ENCODE results near the gene LIMK2.

LIMK2 gene

GRCh38 chr22:31271485-31271884 is 59.4 kb downstream of the LIMK2 start:
- DNase-seq (ENCODE audit: low spot score), result no peak

- DNase-seq (ENCODE audit: low spot score), result peak; percentile 52
Observed at GRCh38 chr22:31272522-31273446, 60.7 kb downstream of the LIMK2 start.

- DNase-seq (ENCODE audit: low spot score), result no peak
Observed at GRCh38 chr22:31274017-31274416, 61.9 kb downstream of the LIMK2 start.

GRCh38 chr22:31275018-31275417 is 62.9 kb downstream of the LIMK2 start:
- no peak for DNase-seq (ENCODE audit: low spot score)

- no peak for DNase-seq (ENCODE audit: low spot score)
Observed at GRCh38 chr22:31275576-31275975, 63.5 kb downstream of the LIMK2 start.

- DNase-seq (ENCODE audit: low spot score), result no peak
Observed at GRCh38 chr22:31276426-31277167, 64.5 kb downstream of the LIMK2 start.

- no peak for DNase-seq (ENCODE audit: low spot score)
Observed at GRCh38 chr22:31277741-31278140, 65.6 kb downstream of the LIMK2 start.

GRCh38 chr22:31278151-31278621 is 66.1 kb downstream of the LIMK2 start:
- no peak for DNase-seq (ENCODE audit: low spot score)

GRCh38 chr22:31278626-31279326 is 66.7 kb downstream of the LIMK2 start:
- no peak for DNase-seq (ENCODE audit: low spot score)

- no peak for DNase-seq (ENCODE audit: low spot score)
Observed at GRCh38 chr22:31279327-31279669, 67.2 kb downstream of the LIMK2 start.

- DNase-seq (ENCODE audit: low spot score), result no peak
Observed at GRCh38 chr22:31279821-31280505, 67.9 kb downstream of the LIMK2 start.

GRCh38 chr22:31281733-31282132 is 69.6 kb downstream of the LIMK2 start:
- DNase-seq (ENCODE audit: low spot score), result no peak

GRCh38 chr22:31282748-31283468 is 70.8 kb downstream of the LIMK2 start:
- DNase-seq (ENCODE audit: low spot score), result no peak

- DNase-seq (ENCODE audit: low spot score), result no peak
Observed at GRCh38 chr22:31284281-31285155, 72.4 kb downstream of the LIMK2 start.

GRCh38 chr22:31286360-31287255 is 74.5 kb downstream of the LIMK2 start:
- no peak for DNase-seq (ENCODE audit: low spot score)

GRCh38 chr22:31287818-31288495 is 75.9 kb downstream of the LIMK2 start:
- DNase-seq (ENCODE audit: low spot score), result no peak

- no peak for DNase-seq (ENCODE audit: low spot score)
Observed at GRCh38 chr22:31288496-31289240, 76.6 kb downstream of the LIMK2 start.

Data from SK-N-DZ (cell line).